GM19025 (cell line): ENCODE data around the gene SHANK1.

Experiments
- ATAC-seq: cut with Tn5 transposase; IDR thresholded peaks from one replicate; pipeline ENCODE4 v1.9.1; 2021; ENCODE audit warnings: mild to moderate bottlenecking, low read depth, moderate library complexity; ENCODE audit not compliant: unreplicated experiment

The SHANK1 gene

GRCh38 chr19:50662651-50663481 lies 56.7 kb downstream of the SHANK1 start:
- ATAC-seq: no peak

GRCh38 chr19:50661766-50662650 lies 57.6 kb downstream of the SHANK1 start:
- ATAC-seq: no peak

GRCh38 chr19:50661023-50661422 lies 58.6 kb downstream of the SHANK1 start:
- no peak for ATAC-seq

GRCh38 chr19:50660088-50660366 lies 59.6 kb downstream of the SHANK1 start:
- no peak for ATAC-seq

- no peak for ATAC-seq
These were observed 60.1 kb downstream of the SHANK1 start for GRCh38 chr19:50659318-50660087.

GRCh38 chr19:50658441-50659317 lies 60.9 kb downstream of the SHANK1 start:
- no peak for ATAC-seq

GRCh38 chr19:50657712-50658440 lies 61.7 kb downstream of the SHANK1 start:
- peak; percentile 53 for ATAC-seq

- ATAC-seq: no peak
These were observed 62.4 kb downstream of the SHANK1 start for GRCh38 chr19:50657222-50657669.

GRCh38 chr19:50654882-50655281 lies 64.7 kb downstream of the SHANK1 start:
- ATAC-seq: no peak

- no peak for ATAC-seq
These were observed 66.9 kb downstream of the SHANK1 start for GRCh38 chr19:50652722-50653121.

GRCh38 chr19:50651174-50651573 lies 68.4 kb downstream of the SHANK1 start:
- no peak for ATAC-seq

GRCh38 chr19:50649433-50650391 lies 69.9 kb downstream of the SHANK1 start, which contains the start of gene C19orf81:
TSS of gene C19orf81 (plus strand) at chr19:50649445. CDS start at chr19:50649445, 0 bp downstream.
- ATAC-seq: no peak

GRCh38 chr19:50648659-50649058 lies 70.9 kb downstream of the SHANK1 start:
- no peak for ATAC-seq

- no peak for ATAC-seq
These were observed 71.6 kb downstream of the SHANK1 start for GRCh38 chr19:50647879-50648615.

- ATAC-seq: no peak
These were observed 73.4 kb downstream of the SHANK1 start for GRCh38 chr19:50646074-50646807.

GRCh38 chr19:50645107-50645506 lies 74.5 kb downstream of the SHANK1 start:
- no peak for ATAC-seq
